Caco-2 (cell line): Measurements from ENCODE around the gene EXOC6B. TPM values are rescaled to one million over a fixed set of nuclear protein-coding genes. Genes with fewer than 3 reads are reported as not detected.

Source experiments
- BruUV-seq: library from RNA; stranded (reverse); fragments of 400-500 nt; replicated peaks from 2 replicates; lab custom pipeline; 2021; lab: Mats Ljungman, UMichigan
- CTCF ChIA-PET: fragments of 300-600 bp; sonication (Branson Sonifier 250); formaldehyde crosslinking; loops from one replicate; lab custom pipeline; 2022; ENCODE audit warnings: antibody characterized with exemption; lab: Charles Lee
- POLR2A ChIA-PET: fragments of 300-600 bp; sonication (Branson Sonifier 250); formaldehyde crosslinking; loops from one replicate; lab custom pipeline; 2022; ENCODE audit warnings: antibody characterized with exemption; lab: Charles Lee
- DNase-seq, 2 experiments: peaks; one replicate each; pipeline versions ENCODE4 v3.0.0 to v3.0.0-alpha.2; 2020 to 2022
- H3K27me3 ChIP-seq: replicated peaks from 2 replicates; pipeline ENCODE4 v1.6.0; 2011; ENCODE audit warnings: low read length; ENCODE audit not compliant: control insufficient read depth, insufficient read depth
- H3K36me3 ChIP-seq: 2 replicates; pipeline ENCODE4 v1.5.1; 2011; ENCODE audit warnings: low read length; ENCODE audit not compliant: control insufficient read depth, insufficient read depth
- H3K4me1 ChIP-seq: fragments of 250-450 bp; sonication (Bioruptor Pico); 2 replicates; pipeline ENCODE4 v1.5.1; 2020; ENCODE audit warnings: mild to moderate bottlenecking
- H3K4me3 ChIP-seq: 2 replicates; pipeline ENCODE4 v1.5.1; 2011; ENCODE audit warnings: low read depth, mild to moderate bottlenecking, control low read depth, low read length
- H3K9me3 ChIP-seq: fragments of 250-450 bp; sonication (Bioruptor Pico); 2 replicates; pipeline ENCODE4 v1.5.1; 2020; ENCODE audit warnings: mild to moderate bottlenecking, moderate library complexity
- H3K27ac Mint-ChIP-seq: one replicate; pipeline ENCODE4 v1.8.0; 2022; ENCODE audit warnings: mixed read lengths; ENCODE audit not compliant: unreplicated experiment
- H3K27me3 Mint-ChIP-seq: one replicate; pipeline ENCODE4 v1.8.0; 2022; ENCODE audit warnings: mixed read lengths; ENCODE audit not compliant: insufficient read depth, unreplicated experiment
- H3K36me3 Mint-ChIP-seq: one replicate; pipeline ENCODE4 v1.8.0; 2022; ENCODE audit warnings: mild to moderate bottlenecking, mixed read lengths; ENCODE audit not compliant: insufficient read depth, unreplicated experiment
- H3K4me1 Mint-ChIP-seq: one replicate; pipeline ENCODE4 v1.8.0; 2022; ENCODE audit warnings: low read depth, mixed read lengths; ENCODE audit not compliant: unreplicated experiment
- H3K4me3 Mint-ChIP-seq: one replicate; pipeline ENCODE4 v1.8.0; 2022; ENCODE audit warnings: mild to moderate bottlenecking, moderate library complexity, mixed read lengths; ENCODE audit not compliant: unreplicated experiment
- H3K9me3 Mint-ChIP-seq: one replicate; pipeline ENCODE4 v1.8.0; 2022; ENCODE audit warnings: mixed read lengths; ENCODE audit not compliant: unreplicated experiment
- intact Hi-C: fragments of 100-400 bp; cut with micrococcal nuclease; formaldehyde crosslinking; loops from one replicate; pipeline ENCODE4 v1.10.0; 2022; ENCODE audit not compliant: unreplicated experiment
- total RNA-seq: library from RNA; stranded (reverse); gene quantifications from 2 replicates; pipeline ENCODE4 v1.2.3, GENCODE V29; 2022
- TF ChIP-seq, protein P1 (sequence below), 2 experiments: fragments of 200-600 bp in 1 of 2; IDR thresholded peaks; 1 replicate in 1 of 2; 2 replicates in 1 of 2; pipeline versions ENCODE4 v1.5.1 to v1.8.0; 2011 to 2022; ENCODE audit warnings: antibody characterized with exemption in 1 of 2, control low read depth in 1 of 2, inconsistent platforms in 1 of 2, low read depth in 1 of 2, low read length in 1 of 2, mild to moderate bottlenecking in 1 of 2, moderate library complexity in 1 of 2; ENCODE audit not compliant: insufficient read depth in 1 of 2, severe bottlenecking in 1 of 2, unreplicated experiment in 1 of 2

The EXOC6B gene
- total RNA-seq, 1 experiment from 2014 or later, result 36.1 TPM

DNA sequence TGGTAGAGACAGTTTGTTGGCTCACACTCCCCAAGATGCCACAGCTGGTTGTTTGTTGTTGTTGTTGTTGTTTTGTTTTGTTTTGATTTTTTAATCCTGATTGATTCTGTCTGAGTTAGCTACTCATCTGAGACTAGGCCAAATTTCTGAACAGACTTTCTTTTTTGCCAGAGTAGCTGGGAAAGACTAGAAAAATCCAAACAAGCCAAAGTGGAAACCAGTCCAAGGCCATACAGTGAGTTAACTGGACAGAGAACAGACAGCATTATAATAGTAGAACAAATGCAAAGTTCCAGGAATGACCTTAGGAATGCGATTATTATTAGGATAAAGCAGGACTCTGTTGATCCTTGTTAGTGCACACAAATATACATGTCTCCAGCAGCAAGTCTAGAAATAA lies 634.4 kb downstream of the EXOC6B start:
- H3K27me3 Mint-ChIP-seq, result no peaks in the 10 kb centered on the region
- Histone ChIP-seq H3K27me3 (no peaks in the 10 kb centered on the region), H3K9me3 (no peaks in the 10 kb centered on the region), H3K4me1 (no peaks in the 10 kb centered on the region), H3K36me3 (no peaks in the 10 kb centered on the region), H3K4me3 (no peak overlapping the region)
- DNase-seq, result no peak
- ChIA-PET CTCF (no interaction called here), POLR2A (no interaction called here)
- TF ChIP-seq, protein P1, sequence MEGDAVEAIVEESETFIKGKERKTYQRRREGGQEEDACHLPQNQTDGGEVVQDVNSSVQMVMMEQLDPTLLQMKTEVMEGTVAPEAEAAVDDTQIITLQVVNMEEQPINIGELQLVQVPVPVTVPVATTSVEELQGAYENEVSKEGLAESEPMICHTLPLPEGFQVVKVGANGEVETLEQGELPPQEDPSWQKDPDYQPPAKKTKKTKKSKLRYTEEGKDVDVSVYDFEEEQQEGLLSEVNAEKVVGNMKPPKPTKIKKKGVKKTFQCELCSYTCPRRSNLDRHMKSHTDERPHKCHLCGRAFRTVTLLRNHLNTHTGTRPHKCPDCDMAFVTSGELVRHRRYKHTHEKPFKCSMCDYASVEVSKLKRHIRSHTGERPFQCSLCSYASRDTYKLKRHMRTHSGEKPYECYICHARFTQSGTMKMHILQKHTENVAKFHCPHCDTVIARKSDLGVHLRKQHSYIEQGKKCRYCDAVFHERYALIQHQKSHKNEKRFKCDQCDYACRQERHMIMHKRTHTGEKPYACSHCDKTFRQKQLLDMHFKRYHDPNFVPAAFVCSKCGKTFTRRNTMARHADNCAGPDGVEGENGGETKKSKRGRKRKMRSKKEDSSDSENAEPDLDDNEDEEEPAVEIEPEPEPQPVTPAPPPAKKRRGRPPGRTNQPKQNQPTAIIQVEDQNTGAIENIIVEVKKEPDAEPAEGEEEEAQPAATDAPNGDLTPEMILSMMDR (IDR thresholded peaks at IDR 0.05; ENCODE audit: insufficient read depth in 1 of 2, low read depth in 1 of 2, low read length in 1 of 2, severe bottlenecking in 1 of 2, unreplicated experiment in 1 of 2), result no peak
- no TSS peak for BruUV-seq
- intact Hi-C loops, result no loop called here
- no peak overlapping the region for H3K27ac Mint-ChIP-seq
- no peaks in the 10 kb centered on the region for H3K4me1 Mint-ChIP-seq
- H3K9me3 Mint-ChIP-seq, result no peaks in the 10 kb centered on the region
- no peak overlapping the region for H3K4me3 Mint-ChIP-seq
- H3K36me3 Mint-ChIP-seq, result no peaks in the 10 kb centered on the region

DNA sequence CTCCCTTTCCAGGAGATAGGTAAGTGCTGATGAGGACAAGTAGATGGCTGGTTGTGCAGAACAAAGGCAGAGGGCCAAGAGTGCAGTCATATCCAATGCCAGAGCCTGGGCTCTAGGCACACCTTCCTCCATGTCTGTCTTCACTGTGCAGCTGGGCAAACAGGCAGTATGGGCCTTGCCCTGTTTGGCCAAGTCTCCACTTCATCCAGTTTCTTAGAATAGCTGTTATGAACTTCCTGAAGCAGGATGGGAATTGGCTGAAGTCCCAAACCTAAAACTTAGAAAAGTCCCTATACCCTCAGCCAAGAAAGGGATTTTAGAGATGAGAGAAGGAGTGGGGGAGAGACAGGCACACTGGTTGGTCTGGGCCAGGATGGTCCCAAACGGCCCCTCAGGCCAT lies 640.6 kb downstream of the EXOC6B start:
- TF ChIP-seq, protein P1 (IDR thresholded peaks at IDR 0.05; ENCODE audit: insufficient read depth in 1 of 2, low read depth in 1 of 2, low read length in 1 of 2, severe bottlenecking in 1 of 2, unreplicated experiment in 1 of 2), result no peak
- Histone ChIP-seq H3K4me1 (peaks cover 9% of the 10 kb centered on the region), H3K36me3 (no peaks in the 10 kb centered on the region), H3K27me3 (no peaks in the 10 kb centered on the region), H3K9me3 (no peaks in the 10 kb centered on the region), H3K4me3 (no peak overlapping the region)
- Mint-ChIP-seq H3K36me3 (no peaks in the 10 kb centered on the region), H3K4me3 (no peak overlapping the region), H3K27me3 (no peaks in the 10 kb centered on the region), H3K9me3 (no peaks in the 10 kb centered on the region), H3K4me1 (no peaks in the 10 kb centered on the region), H3K27ac (no peak overlapping the region)
- CTCF ChIA-PET, result no interaction called here
- POLR2A ChIA-PET, result no interaction called here
- intact Hi-C loops, result no loop called here
- no peak for DNase-seq
- no TSS peak for BruUV-seq

DNA sequence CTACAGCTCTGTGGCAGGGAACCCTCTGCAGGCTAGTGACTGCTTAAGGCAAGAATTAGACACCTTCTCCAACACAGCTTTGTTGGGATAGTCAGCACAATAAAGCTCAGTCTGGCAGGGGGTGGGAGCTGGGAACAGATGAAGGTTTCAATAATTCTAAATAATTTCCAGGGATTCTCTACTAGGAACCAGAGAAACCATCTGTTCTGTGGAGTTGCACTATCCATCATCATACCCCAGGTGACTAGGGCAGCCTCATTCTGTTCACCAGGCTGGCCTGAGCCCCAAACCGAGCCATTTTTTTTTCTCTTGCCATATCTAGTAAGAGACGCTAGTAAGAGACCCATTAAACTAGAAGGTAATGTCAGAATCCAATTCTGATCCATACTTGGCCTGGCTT lies 642.4 kb downstream of the EXOC6B start:
- H3K9me3 ChIP-seq, result no peaks in the 10 kb centered on the region
- no peaks in the 10 kb centered on the region for H3K27me3 ChIP-seq
- no peaks in the 10 kb centered on the region for H3K9me3 Mint-ChIP-seq
- H3K36me3 ChIP-seq, result no peaks in the 10 kb centered on the region
- BruUV-seq, result no TSS peak
- DNase-seq, result no peak
- no peaks in the 10 kb centered on the region for H3K4me1 Mint-ChIP-seq
- H3K4me3 ChIP-seq, result no peak overlapping the region
- H3K36me3 Mint-ChIP-seq, result no peaks in the 10 kb centered on the region
- H3K27ac Mint-ChIP-seq, result no peak overlapping the region
- TF ChIP-seq, protein P1 (IDR thresholded peaks at IDR 0.05; ENCODE audit: insufficient read depth in 1 of 2, low read depth in 1 of 2, low read length in 1 of 2, severe bottlenecking in 1 of 2, unreplicated experiment in 1 of 2), result no peak
- CTCF ChIA-PET, result no interaction called here
- POLR2A ChIA-PET, result no interaction called here
- H3K4me3 Mint-ChIP-seq, result no peak overlapping the region
- no peaks in the 10 kb centered on the region for H3K27me3 Mint-ChIP-seq
- intact Hi-C loops, result no loop called here
- peaks cover 9% of the 10 kb centered on the region for H3K4me1 ChIP-seq
